ENCODE results near the gene FAM110C. TPM values are rescaled to one million over a fixed set of nuclear protein-coding genes. Genes with fewer than 3 reads are reported as not detected.
"Not testable (repeated sequence)": the region's sequence is repeated elsewhere in the genome, so short reads cannot be mapped to it uniquely, and the experiment has no call there.

FAM110C gene
- total RNA-seq, 1 donor from 2014 or later, result 1.3 TPM

DNA sequence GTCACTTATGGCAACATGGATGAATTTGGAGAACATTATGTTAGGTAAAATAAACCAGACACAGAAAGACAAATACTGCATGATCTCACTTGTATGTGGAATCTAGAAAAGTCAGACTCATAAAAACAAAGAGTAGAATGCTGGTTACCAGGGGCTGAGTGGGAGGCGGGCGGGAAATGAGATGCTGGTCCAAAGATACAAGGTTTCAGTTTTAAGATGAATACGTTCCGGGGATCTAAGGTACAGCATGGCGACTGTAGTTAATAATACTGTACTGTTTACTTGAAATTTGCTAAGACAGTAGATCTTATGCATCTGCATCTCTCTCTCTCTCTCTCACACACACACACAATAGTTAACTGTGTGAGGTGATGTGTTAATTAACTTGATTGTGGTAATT lies 14.2 kb downstream of the FAM110C start:
- H3K9me3 Mint-ChIP-seq (ENCODE audit: low read depth), result no peaks in the 10 kb centered on the region
- peaks cover 12% of the 10 kb centered on the region for H3K27me3 Mint-ChIP-seq (ENCODE audit: low read depth)
- TF ChIP-seq CTCF (IDR thresholded peaks at IDR 0.05), result no peak
- no peak overlapping the region for H3K27ac Mint-ChIP-seq (ENCODE audit: unreplicated experiment)
- no peak for DNase-seq (ENCODE audit: low spot score)
- no peak overlapping the region for H3K4me3 Mint-ChIP-seq (ENCODE audit: unreplicated experiment)
- H3K36me3 Mint-ChIP-seq (ENCODE audit: low read depth), result no peaks in the 10 kb centered on the region
- no peaks in the 10 kb centered on the region for H3K4me1 Mint-ChIP-seq (ENCODE audit: low read depth)

GRCh38 chr2:29253-29652 lies 17.1 kb downstream of the FAM110C start:
- Mint-ChIP-seq H3K27me3 (ENCODE audit: low read depth) (peaks cover 17% of the 10 kb centered on the region), H3K4me1 (ENCODE audit: low read depth) (no peaks in the 10 kb centered on the region), H3K36me3 (ENCODE audit: low read depth) (no peaks in the 10 kb centered on the region), H3K9me3 (ENCODE audit: low read depth) (no peaks in the 10 kb centered on the region), H3K4me3 (ENCODE audit: unreplicated experiment) (no peak overlapping the region), H3K27ac (ENCODE audit: unreplicated experiment) (no peak overlapping the region)
- DNase-seq (ENCODE audit: low spot score), result no peak
- no peak for TF ChIP-seq CTCF (IDR thresholded peaks at IDR 0.05)

DNA sequence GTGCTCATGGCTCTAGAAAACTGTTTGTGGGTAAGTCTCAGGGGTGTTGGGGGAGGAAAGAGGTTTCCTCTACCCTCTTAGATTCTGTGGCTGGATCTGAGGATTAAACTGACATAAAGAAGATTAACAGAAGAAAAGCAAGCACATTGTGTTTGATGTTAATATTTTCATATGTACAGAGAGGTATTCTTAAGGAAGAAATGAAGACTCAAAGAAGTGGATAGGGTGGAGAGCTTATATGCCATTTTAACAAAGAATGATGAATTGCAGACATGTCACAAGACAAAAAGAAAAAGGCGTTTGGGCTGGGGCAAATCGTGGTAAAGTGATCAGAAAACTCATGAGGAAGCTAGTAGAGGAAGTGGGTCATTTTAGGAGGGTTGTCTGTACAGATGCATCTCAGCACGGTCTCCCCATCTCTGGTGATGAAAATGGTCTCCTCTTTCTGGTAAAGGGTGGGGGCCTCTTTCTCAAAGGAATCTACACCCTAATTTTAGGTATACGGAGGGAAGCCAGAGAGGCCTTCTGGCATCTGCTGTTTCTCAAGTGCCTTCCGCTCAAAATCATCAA lies 17.8 kb downstream of the FAM110C start:
- Mint-ChIP-seq H3K4me1 (ENCODE audit: low read depth) (no peaks in the 10 kb centered on the region), H3K4me3 (ENCODE audit: unreplicated experiment) (no peak overlapping the region), H3K9me3 (ENCODE audit: low read depth) (no peaks in the 10 kb centered on the region), H3K27ac (ENCODE audit: unreplicated experiment) (no peak overlapping the region), H3K27me3 (ENCODE audit: low read depth) (peaks cover 18% of the 10 kb centered on the region), H3K36me3 (ENCODE audit: low read depth) (no peaks in the 10 kb centered on the region)
- DNase-seq (ENCODE audit: low spot score), result no peak
- TF ChIP-seq CTCF (IDR thresholded peaks at IDR 0.05), result no peak

DNA sequence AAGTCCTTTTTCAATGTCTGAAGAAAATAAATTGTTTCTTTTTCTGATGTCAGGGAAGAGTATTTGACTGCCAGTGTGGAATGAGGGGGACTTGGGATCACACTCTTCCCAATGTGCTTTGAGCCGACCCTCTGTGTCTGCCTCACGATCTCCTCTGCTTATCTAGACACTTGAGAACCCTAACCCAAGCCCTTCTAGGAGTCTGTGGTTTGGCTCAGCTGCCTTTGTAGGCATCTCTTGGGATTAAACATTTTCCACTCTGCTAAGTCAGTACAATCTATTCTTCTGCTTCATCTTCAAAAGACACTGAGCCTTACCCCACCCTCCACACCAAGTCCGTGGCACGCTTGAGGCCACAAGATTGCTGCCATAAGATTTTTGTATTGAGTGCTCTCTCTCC lies 19.4 kb downstream of the FAM110C start:
- H3K4me3 Mint-ChIP-seq (ENCODE audit: unreplicated experiment), result no peak overlapping the region
- no peak for DNase-seq (ENCODE audit: low spot score)
- H3K9me3 Mint-ChIP-seq (ENCODE audit: low read depth), result no peaks in the 10 kb centered on the region
- peaks cover 21% of the 10 kb centered on the region for H3K27me3 Mint-ChIP-seq (ENCODE audit: low read depth)
- H3K4me1 Mint-ChIP-seq (ENCODE audit: low read depth), result no peaks in the 10 kb centered on the region
- H3K27ac Mint-ChIP-seq (ENCODE audit: unreplicated experiment), result no peak overlapping the region
- no peak for TF ChIP-seq CTCF (IDR thresholded peaks at IDR 0.05)
- H3K36me3 Mint-ChIP-seq (ENCODE audit: low read depth), result no peaks in the 10 kb centered on the region

GRCh38 chr2:25543-25942 lies 20.8 kb downstream of the FAM110C start:
- Mint-ChIP-seq H3K4me3 (ENCODE audit: unreplicated experiment) (no peak overlapping the region), H3K27me3 (ENCODE audit: low read depth) (peaks cover 22% of the 10 kb centered on the region), H3K27ac (ENCODE audit: unreplicated experiment) (no peak overlapping the region), H3K36me3 (ENCODE audit: low read depth) (no peaks in the 10 kb centered on the region), H3K9me3 (ENCODE audit: low read depth) (no peaks in the 10 kb centered on the region), H3K4me1 (ENCODE audit: low read depth) (no peaks in the 10 kb centered on the region)
- TF ChIP-seq CTCF (IDR thresholded peaks at IDR 0.05), result no peak
- DNase-seq (ENCODE audit: low spot score), result no peak

- not testable (repeated sequence) for DNase-seq (ENCODE audit: low spot score); H3K4me1 Mint-ChIP-seq (ENCODE audit: low read depth); H3K9me3 Mint-ChIP-seq (ENCODE audit: low read depth); H3K36me3 Mint-ChIP-seq (ENCODE audit: low read depth); H3K27ac Mint-ChIP-seq (ENCODE audit: unreplicated experiment); H3K4me3 Mint-ChIP-seq (ENCODE audit: unreplicated experiment)
- peaks cover 22% of the 10 kb centered on the region for H3K27me3 Mint-ChIP-seq (ENCODE audit: low read depth)
Measured at GRCh38 chr2:24591-24990, 21.7 kb downstream of the FAM110C start.

Measured in chondrocyte (in vitro differentiated cells).